Measurements from ENCODE around the gene VRK2.

DNA sequence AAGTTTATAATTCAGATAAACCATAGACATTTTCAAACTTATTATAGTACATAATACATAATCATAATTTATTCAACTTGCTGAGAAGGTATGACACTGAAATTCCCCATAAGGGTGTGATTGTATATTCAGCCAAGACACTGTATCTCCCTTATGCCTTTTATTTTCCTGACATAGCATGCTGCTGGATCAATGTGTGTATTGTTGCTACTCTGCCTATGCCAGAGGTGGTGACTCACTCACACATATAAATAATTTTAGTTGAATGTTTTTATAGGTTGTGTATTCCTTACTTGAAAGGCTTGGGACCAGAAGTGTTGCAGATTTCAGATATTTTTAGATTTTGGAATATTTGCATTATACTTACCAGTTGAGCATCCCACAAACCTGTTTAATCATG lies 86.8 kb downstream of the VRK2 start:
- no peak for TF ChIP-seq POLR2AphosphoS5 (IDR thresholded peaks at IDR 0.05; ENCODE audit: low read depth, low read length)
- no peak for TF ChIP-seq SIN3A (IDR thresholded peaks at IDR 0.05; ENCODE audit: borderline replicate concordance, insufficient read depth, low read depth, low read length)
- TF ChIP-seq, protein P1, sequence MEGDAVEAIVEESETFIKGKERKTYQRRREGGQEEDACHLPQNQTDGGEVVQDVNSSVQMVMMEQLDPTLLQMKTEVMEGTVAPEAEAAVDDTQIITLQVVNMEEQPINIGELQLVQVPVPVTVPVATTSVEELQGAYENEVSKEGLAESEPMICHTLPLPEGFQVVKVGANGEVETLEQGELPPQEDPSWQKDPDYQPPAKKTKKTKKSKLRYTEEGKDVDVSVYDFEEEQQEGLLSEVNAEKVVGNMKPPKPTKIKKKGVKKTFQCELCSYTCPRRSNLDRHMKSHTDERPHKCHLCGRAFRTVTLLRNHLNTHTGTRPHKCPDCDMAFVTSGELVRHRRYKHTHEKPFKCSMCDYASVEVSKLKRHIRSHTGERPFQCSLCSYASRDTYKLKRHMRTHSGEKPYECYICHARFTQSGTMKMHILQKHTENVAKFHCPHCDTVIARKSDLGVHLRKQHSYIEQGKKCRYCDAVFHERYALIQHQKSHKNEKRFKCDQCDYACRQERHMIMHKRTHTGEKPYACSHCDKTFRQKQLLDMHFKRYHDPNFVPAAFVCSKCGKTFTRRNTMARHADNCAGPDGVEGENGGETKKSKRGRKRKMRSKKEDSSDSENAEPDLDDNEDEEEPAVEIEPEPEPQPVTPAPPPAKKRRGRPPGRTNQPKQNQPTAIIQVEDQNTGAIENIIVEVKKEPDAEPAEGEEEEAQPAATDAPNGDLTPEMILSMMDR (IDR thresholded peaks at IDR 0.05): no peak
- TF ChIP-seq, protein P2, sequence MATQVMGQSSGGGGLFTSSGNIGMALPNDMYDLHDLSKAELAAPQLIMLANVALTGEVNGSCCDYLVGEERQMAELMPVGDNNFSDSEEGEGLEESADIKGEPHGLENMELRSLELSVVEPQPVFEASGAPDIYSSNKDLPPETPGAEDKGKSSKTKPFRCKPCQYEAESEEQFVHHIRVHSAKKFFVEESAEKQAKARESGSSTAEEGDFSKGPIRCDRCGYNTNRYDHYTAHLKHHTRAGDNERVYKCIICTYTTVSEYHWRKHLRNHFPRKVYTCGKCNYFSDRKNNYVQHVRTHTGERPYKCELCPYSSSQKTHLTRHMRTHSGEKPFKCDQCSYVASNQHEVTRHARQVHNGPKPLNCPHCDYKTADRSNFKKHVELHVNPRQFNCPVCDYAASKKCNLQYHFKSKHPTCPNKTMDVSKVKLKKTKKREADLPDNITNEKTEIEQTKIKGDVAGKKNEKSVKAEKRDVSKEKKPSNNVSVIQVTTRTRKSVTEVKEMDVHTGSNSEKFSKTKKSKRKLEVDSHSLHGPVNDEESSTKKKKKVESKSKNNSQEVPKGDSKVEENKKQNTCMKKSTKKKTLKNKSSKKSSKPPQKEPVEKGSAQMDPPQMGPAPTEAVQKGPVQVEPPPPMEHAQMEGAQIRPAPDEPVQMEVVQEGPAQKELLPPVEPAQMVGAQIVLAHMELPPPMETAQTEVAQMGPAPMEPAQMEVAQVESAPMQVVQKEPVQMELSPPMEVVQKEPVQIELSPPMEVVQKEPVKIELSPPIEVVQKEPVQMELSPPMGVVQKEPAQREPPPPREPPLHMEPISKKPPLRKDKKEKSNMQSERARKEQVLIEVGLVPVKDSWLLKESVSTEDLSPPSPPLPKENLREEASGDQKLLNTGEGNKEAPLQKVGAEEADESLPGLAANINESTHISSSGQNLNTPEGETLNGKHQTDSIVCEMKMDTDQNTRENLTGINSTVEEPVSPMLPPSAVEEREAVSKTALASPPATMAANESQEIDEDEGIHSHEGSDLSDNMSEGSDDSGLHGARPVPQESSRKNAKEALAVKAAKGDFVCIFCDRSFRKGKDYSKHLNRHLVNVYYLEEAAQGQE (IDR thresholded peaks at IDR 0.05; ENCODE audit: insufficient read depth in 1 of 2, low read depth in 2 of 2, low read length in 1 of 2): no peak
